Measurements from ENCODE around the gene TRIM14.

DNA sequence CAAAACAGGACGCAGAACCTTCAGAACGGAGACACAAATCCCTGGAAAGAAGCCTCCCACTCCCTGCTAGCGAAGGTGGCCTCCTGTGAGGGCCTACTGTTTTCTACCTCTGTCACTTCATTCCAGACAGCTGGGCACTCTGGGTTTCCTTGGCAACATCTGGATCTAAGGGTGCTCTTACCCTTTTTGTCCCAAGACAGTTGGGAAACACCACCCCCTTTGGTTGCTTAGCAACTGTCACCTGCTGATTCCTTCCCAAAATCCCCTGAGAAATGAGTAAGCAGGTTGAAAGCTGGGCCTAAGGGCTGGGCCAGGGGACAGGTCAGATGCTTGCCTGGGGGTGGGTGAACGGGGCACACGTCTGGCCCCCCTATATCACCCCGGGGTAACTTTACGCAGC, 33.1 kb downstream of the TRIM14 start:
- TF ChIP-seq GLIS3 (CRISPR knock-in tag; IDR thresholded peaks at IDR 0.05) (no peak), ZNF8 (CRISPR knock-in tag; IDR thresholded peaks at IDR 0.05) (no peak), PPARA (CRISPR knock-in tag; IDR thresholded peaks at IDR 0.05; ENCODE audit: borderline replicate concordance) (no peak), ZFP30 (CRISPR knock-in tag; IDR thresholded peaks at IDR 0.05) (no peak), RARB (CRISPR knock-in tag; IDR thresholded peaks at IDR 0.05) (no peak), ZNF565 (CRISPR knock-in tag; conservative IDR thresholded peaks at IDR 0.05; ENCODE audit: low read depth) (no peak), ISL1 (CRISPR knock-in tag; IDR thresholded peaks at IDR 0.05) (no peak), ZFP3 (CRISPR knock-in tag; IDR thresholded peaks at IDR 0.05) (no peak), CSDC2 (CRISPR knock-in tag; IDR thresholded peaks at IDR 0.05) (no peak), ARNTL (CRISPR knock-in tag; IDR thresholded peaks at IDR 0.05; ENCODE audit: borderline replicate concordance, low read depth) (no peak), BACH2 (CRISPR knock-in tag; IDR thresholded peaks at IDR 0.05; ENCODE audit: borderline replicate concordance) (no peak)
- TF ChIP-seq, protein P1, sequence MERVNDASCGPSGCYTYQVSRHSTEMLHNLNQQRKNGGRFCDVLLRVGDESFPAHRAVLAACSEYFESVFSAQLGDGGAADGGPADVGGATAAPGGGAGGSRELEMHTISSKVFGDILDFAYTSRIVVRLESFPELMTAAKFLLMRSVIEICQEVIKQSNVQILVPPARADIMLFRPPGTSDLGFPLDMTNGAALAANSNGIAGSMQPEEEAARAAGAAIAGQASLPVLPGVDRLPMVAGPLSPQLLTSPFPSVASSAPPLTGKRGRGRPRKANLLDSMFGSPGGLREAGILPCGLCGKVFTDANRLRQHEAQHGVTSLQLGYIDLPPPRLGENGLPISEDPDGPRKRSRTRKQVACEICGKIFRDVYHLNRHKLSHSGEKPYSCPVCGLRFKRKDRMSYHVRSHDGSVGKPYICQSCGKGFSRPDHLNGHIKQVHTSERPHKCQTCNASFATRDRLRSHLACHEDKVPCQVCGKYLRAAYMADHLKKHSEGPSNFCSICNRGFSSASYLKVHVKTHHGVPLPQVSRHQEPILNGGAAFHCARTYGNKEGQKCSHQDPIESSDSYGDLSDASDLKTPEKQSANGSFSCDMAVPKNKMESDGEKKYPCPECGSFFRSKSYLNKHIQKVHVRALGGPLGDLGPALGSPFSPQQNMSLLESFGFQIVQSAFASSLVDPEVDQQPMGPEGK (CRISPR knock-in tag; IDR thresholded peaks at IDR 0.05; ENCODE audit: borderline replicate concordance) = no peak
- TF ChIP-seq, protein P2, sequence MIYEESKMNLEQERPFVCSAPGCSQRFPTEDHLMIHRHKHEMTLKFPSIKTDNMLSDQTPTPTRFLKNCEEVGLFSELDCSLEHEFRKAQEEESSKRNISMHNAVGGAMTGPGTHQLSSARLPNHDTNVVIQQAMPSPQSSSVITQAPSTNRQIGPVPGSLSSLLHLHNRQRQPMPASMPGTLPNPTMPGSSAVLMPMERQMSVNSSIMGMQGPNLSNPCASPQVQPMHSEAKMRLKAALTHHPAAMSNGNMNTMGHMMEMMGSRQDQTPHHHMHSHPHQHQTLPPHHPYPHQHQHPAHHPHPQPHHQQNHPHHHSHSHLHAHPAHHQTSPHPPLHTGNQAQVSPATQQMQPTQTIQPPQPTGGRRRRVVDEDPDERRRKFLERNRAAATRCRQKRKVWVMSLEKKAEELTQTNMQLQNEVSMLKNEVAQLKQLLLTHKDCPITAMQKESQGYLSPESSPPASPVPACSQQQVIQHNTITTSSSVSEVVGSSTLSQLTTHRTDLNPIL (CRISPR knock-in tag; IDR thresholded peaks at IDR 0.05; ENCODE audit: low read depth) = no peak
